ENCODE data around the gene TEDC1. TPM values are rescaled to one million over a fixed set of nuclear protein-coding genes. Genes with fewer than 3 reads are reported as not detected.
A peak's percentile ranks its signal among the peaks of the same experiment; 100 is the strongest.

TEDC1 gene
- total RNA-seq, 1 donor from 2014 or later: 8.9 TPM

DNA sequence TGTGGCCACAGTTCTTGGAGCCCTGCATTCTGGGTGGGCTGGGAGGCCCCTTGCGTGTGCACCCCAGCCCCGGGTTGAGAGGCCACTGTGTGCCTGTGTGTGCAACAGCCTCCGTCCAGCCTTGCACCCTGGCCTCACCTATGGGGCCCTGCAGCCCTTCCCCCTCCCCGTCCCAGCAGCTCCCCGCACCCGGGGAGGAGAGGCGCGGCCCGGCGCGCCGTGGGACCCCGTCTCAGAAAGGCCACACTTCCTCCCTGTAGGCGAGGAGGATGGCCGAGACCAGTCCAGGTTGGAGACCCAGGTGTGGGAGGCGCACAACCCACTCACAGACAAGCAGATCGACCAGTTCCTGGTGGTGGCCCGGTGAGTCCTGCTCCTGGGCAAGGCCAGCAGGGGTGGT lies 33.0 kb upstream of the TEDC1 start:
- ATAC-seq: no peak

- ATAC-seq: no peak
Observed at GRCh38 chr14:105458571-105458970, 32.5 kb upstream of the TEDC1 start.

GRCh38 chr14:105460116-105460515 lies 30.9 kb upstream of the TEDC1 start:
- ATAC-seq: no peak

DNA sequence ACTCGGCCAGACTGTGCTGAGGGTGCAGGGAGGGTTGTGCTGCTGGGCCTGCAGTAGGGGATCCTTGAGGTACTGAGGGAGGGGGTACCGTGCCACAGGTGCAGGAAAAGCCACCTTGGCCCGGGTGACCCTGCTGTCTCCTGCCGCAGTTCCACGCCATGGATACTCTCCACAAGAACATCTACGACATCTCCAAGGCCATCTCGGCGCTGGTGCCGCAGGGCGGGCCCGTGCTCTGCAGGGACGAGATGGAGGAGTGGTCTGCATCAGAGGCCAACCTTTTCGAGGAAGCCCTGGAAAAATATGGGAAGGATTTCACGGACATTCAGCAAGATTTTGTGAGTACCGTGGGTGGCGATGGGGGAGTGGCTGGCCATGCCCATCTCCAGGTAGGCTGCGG lies 30.4 kb upstream of the TEDC1 start:
- ATAC-seq: no peak

DNA sequence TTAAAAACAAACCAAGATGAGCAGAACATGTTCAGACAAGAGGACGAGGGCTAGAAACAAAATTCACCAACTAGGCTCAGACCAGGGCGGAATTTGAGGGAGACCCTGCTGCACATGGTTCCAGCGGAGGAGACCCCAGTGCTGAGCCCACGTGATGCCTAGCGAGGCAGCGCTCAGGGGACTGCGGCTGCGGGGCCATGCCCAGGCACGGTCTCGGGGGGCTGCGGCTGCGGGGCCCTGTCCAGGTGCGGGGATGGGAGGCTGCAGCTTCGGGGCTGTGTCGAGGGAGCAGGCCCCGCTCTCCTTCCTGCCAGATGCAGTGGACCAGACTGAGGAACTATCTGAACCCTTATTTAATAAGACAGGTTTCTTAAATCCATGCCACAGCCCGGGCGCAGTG lies 29.1 kb upstream of the TEDC1 start:
- no peak for ATAC-seq

DNA sequence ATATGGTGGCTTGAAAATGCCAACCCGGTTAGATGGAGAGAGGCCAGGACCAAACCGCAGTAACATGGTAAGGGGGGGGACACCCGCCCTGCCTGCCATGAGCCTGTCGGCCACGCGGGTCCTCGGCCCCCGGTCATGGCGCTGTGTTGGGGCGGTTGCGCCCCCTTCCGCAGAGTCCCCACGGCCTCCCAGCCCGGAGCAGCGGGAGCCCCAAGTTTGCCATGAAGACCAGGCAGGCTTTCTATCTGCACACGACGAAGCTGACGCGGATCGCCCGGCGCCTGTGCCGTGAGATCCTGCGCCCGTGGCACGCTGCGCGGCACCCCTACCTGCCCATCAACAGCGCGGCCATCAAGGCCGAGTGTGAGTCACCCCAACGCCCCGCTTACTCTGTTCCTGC lies 26.5 kb upstream of the TEDC1 start:
- ATAC-seq: no peak

DNA sequence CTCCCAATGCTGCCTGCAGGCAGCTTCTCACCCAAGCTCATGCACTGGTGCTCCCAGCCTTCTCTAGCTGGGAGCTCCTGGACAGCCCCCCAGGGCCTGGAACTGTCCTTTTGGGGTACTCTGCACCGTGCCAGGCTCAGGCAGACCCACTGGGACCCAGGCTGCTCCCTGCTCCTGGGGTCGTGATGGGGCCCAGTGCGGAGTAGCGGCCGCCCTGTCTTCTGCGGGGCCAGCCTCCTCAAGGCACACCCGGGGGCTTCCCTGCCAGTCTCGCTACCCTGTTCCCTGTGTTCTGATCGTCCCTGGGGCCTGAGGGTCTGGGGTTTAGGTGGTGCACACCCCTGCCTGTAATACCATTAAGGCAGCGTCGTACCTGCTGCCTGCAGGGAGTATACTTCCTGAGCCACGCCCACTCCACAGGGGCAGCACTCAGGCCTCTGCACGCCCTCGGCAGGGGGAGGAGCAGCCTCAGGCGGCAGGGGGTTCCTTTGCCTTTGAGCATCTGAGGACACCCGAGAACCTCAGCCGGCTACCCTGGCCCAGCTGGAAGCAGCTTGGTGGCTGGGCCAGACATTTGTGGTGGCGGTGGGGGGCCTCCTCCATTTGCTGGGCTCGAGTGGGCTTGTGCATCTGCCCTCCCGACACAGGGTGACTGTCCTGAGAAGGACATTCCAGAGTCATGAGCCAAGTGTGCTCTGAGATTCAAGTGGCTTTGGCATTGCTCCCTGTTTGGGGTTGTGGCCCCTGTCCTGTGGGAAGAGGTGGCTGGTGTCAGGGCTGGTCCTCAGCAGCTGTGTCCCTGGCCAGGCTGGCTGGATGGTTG lies 25.6 kb upstream of the TEDC1 start:
- no peak for ATAC-seq

DNA sequence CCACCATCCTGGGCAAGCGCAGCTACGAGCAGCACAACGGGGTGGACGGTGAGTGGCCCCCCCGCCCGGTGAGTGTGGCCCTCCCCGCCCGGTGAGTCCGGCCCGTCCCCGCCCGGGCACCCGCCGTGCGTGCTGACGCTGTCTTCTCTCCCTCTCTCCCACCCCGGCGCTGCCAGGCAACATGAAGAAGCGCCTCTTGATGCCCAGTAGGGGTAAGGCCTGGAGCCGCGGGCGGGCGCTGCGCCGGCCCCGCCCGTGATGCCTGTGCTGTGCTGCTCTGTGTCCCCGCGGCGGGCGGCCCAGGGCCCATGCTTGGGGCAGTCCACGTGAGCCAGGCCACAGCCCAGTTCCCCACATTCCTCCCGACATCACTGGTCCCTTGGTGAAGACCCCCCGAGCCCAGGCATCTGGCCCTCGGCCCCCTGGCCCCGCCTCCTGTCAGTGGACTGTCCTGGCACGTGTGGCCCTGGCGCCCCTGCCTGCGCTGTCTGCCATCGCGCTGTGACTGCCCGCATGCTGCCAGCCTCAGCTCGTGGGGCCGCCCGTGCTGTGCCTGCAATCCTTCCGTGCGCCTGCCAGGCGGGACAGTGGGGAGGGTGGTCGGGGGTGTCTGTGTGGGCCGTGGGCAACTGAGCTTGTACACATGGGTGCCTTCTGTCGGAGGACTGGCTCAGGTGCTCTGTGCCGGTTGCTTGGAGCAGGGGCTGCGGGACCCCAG lies 24.4 kb upstream of the TEDC1 start:
- ATAC-seq: peak; percentile 7

GRCh38 chr14:105467249-105467941 lies 23.7 kb upstream of the TEDC1 start:
- peak; percentile 51 for ATAC-seq

DNA sequence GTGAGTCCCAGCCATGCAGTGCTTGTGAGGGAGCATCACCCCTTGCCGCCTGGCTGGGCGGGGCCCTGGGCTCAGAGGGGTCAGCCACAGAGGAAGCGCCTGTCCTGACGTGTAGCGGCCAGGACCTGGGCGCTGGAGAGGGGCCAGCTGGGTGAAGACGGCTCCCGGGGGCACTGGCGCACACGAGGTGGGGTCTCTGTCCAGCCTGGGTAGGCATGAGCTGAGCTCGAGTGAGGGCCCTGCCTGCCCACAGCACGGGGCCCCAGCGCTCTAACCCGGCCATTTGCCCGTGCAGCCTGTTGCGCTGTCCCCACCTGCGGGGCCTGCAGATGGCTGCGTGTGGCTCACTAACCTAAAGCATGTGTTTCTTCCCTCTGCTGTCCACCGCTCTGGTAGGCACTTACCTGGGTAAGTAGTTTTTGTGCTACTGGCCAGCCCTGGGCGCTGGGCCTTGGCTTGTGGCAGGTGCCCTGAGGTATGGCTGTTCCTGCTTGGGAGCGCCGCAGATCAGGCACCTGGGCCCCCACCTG lies 23.0 kb upstream of the TEDC1 start:
- ATAC-seq: no peak

GRCh38 chr14:105468621-105469241 lies 22.3 kb upstream of the TEDC1 start:
- ATAC-seq: peak; percentile 55

DNA sequence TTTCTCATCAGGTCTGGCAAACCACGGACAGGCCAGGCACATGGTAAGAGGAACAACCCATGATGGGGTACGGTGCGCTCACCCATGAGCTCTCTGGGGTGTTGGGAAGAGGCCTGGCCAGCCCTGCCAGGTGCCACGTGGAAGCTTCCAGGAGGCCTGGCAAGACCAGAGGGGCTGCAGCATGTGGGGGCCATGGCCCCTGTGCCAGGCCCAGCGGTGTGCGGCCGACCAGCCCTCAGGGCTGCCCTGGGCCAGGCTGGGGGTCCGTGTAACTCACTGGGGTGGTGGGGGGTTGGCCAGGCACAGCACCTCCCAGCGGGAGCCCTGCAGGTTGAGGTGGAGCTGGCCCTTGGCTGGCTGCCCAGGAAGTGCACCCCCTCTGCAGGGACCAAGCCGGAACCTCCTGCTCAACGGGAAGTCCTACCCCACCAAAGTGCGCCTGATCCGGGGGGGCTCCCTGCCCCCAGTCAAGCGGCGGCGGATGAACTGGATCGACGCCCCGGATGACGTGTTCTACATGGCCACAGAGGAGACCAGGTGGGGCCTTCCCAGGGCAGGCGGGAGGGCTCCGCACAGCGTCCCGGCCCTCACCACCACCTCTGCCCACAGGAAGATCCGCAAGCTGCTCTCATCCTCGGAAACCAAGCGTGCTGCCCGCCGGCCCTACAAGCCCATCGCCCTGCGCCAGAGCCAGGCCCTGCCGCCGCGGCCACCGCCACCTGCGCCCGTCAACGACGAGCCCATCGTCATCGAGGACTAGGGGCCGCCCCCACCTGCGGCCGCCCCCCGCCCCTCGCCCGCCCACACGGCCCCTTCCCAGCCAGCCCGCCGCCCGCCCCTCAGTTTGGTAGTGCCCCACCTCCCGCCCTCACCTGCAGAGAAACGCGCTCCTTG lies 21.3 kb upstream of the TEDC1 start:
- ATAC-seq: no peak

- ATAC-seq: no peak
Observed at GRCh38 chr14:105470350-105471296, 20.4 kb upstream of the TEDC1 start.

DNA sequence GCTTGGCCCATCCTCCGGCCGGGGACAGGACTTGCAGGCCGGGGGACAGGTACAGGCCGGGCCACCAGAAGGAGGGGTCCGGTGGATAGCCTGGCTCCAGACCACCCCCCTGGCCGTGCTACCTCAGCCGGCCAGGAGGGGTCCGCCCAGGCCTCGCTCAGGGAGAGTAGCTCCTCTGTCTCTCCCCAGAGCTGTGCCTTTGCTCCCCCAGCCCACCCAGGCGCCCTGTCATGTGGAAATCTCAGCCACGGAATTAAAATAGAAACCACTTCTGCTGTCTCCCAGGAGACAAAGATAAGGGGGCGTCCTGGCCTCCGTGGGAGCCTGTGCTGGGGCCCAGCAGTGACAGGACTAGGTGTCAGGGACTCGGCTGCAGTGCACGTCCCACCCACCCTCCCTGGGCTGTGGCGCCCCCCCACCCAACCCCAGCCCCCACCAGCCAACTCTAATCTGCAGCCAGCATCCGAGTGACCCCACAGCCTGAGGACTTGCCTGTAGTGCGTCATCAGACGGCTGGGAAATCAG lies 19.7 kb upstream of the TEDC1 start:
- no peak for ATAC-seq

- no peak for ATAC-seq
Observed at GRCh38 chr14:105471823-105472485, 19.1 kb upstream of the TEDC1 start.

- no peak for ATAC-seq
Observed at GRCh38 chr14:105472486-105472991, 18.5 kb upstream of the TEDC1 start.

GRCh38 chr14:105473033-105473676 lies 17.9 kb upstream of the TEDC1 start:
- no peak for ATAC-seq

DNA sequence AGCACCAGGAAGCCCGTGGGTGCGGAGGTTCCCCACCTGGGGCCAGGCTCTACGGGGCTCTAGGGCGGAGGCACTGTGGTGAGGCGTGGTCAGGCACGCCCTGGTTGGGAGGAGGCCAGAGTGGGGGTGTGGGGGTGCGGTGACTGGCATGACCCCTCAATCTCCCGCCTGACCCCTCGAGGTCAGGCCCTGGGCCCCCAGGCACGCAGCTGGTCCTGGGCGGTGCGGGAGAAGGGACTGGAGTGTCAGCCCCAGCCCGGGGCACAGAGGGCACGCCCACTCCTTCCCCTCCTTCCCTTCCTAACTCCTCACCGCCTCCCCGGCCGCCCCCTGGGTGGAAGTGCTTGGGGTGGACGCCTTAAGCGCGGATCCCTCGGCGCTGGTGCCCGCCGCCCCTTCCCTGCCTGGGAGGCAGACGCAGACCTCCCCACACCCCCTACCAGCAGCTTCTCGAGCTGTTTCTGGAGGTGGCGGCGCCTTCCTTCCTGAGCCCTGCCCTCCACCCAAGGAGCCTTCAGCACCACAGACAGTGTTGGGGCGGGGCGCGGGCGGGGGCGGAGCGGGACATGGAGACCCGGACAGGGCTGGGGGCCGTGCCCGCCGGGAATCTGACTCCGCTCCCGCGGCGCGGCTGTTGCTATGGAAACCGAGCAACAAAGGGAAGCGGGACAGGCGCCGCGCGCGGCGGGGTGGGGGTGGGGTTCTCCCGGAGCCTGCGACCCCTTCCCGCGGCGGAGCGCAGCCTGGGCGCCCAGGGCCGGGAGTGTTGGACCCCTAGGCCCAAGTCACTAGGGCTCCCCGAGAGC lies 17.2 kb upstream of the TEDC1 start:
- ATAC-seq: peak; percentile 48
